Keratinocyte (primary cell): ENCODE measurements around the gene UROD.

ENCODE experiments used
- CTCF ChIP-seq, 3 experiments: IDR thresholded peaks in 1 of 3; conservative IDR thresholded peaks in 1 of 3; optimal IDR thresholded peaks in 1 of 3; 2 replicates in 2 of 3; 3 replicates in 1 of 3; pipeline versions ENCODE3 to v1.5.1; 2011; ENCODE audit warnings: low read length in 3 of 3, mild to moderate bottlenecking in 3 of 3, moderate library complexity in 2 of 3, control low read depth in 1 of 3, inconsistent platforms in 1 of 3; ENCODE audit not compliant: insufficient read depth in 2 of 3; ENCODE audit errors: extremely low read depth in 1 of 3
- EZH2 ChIP-seq: IDR thresholded peaks from one replicate; pipeline ENCODE4 v1.6.1; 2012; ENCODE audit warnings: inconsistent platforms, mild to moderate bottlenecking, low read length, moderate library complexity

GRCh38 chr1:45005761-45006160, 6.3 kb upstream of the UROD start:
- TF ChIP-seq CTCF (optimal IDR thresholded peaks at IDR 0.05 in 1 of 3, IDR thresholded peaks at IDR 0.05 in 1 of 3, conservative IDR thresholded peaks at IDR 0.05 in 1 of 3; ENCODE audit: extremely low read depth in 1 of 3, insufficient read depth in 2 of 3, low read length in 3 of 3) = no peak
- no peak for TF ChIP-seq EZH2
